Hepatocyte (in vitro differentiated cells): ENCODE data around the gene ATP9B. TPM values are rescaled to one million over a fixed set of nuclear protein-coding genes. Genes with fewer than 3 reads are reported as not detected.

Source experiments
- DNase-seq: peaks from one replicate; pipeline ENCODE4 v3.0.0-alpha.2; 2016; ENCODE audit warnings: low spot score
- H2AFZ ChIP-seq: fragments of 200-600 bp; sonication (generic); 2 replicates; pipeline ENCODE4 v1.6.0; 2016; ENCODE audit warnings: antibody characterized with exemption, mild to moderate bottlenecking
- H3K27ac ChIP-seq: fragments of 200-600 bp; sonication (generic); 2 replicates; pipeline ENCODE4 v1.5.1; 2016; ENCODE audit warnings: mild to moderate bottlenecking
- H3K27me3 ChIP-seq: fragments of 200-600 bp; sonication (generic); 2 replicates; pipeline ENCODE4 v1.6.1; 2016
- H3K36me3 ChIP-seq: fragments of 200-600 bp; sonication (generic); replicated peaks from 2 replicates; pipeline ENCODE4 v1.5.1; 2016; ENCODE audit warnings: low read depth; ENCODE audit not compliant: insufficient read depth
- H3K4me1 ChIP-seq: fragments of 200-600 bp; sonication (generic); 2 replicates; pipeline ENCODE4 v1.5.1; 2016; ENCODE audit warnings: mild to moderate bottlenecking, moderate library complexity; ENCODE audit not compliant: insufficient read depth
- H3K4me2 ChIP-seq: fragments of 200-600 bp; sonication (generic); 2 replicates; pipeline ENCODE4 v1.6.0; 2016
- H3K4me3 ChIP-seq: fragments of 200-600 bp; sonication (generic); 2 replicates; pipeline ENCODE4 v1.5.1; 2016; ENCODE audit warnings: mild to moderate bottlenecking
- H3K79me2 ChIP-seq: fragments of 200-600 bp; sonication (generic); 2 replicates; pipeline ENCODE4 v1.6.0; 2017; ENCODE audit warnings: mild to moderate bottlenecking
- H3K9me2 ChIP-seq: fragments of 200-600 bp; sonication (generic); replicated peaks from 2 replicates; pipeline ENCODE4 v1.6.0; 2017; ENCODE audit warnings: mild to moderate bottlenecking; ENCODE audit not compliant: insufficient read depth
- H3K9me3 ChIP-seq: fragments of 200-600 bp; sonication (generic); 2 replicates; pipeline ENCODE4 v1.5.1; 2016; ENCODE audit warnings: low read depth, mild to moderate bottlenecking
- H4K20me1 ChIP-seq: fragments of 200-600 bp; sonication (generic); 2 replicates; pipeline ENCODE4 v1.6.0; 2016; ENCODE audit warnings: mild to moderate bottlenecking; ENCODE audit not compliant: insufficient read depth, poor library complexity, severe bottlenecking
- EZH2 ChIP-seq: fragments of 200-600 bp; sonication (generic); IDR thresholded peaks from 2 replicates; pipeline ENCODE4 v1.6.1; 2016; ENCODE audit warnings: antibody characterized with exemption, mild to moderate bottlenecking, borderline replicate concordance
- EZH2phosphoT487 ChIP-seq: fragments of 200-600 bp; sonication (generic); IDR thresholded peaks from one replicate; pipeline ENCODE4 v1.6.1; 2018; ENCODE audit warnings: antibody characterized with exemption, mild to moderate bottlenecking, low read depth, moderate library complexity; ENCODE audit not compliant: unreplicated experiment, severe bottlenecking
- WGBS: methylation state at CpG from one replicate; pipeline ENCODE4 v1.1.6; 2016; ENCODE audit warnings: low lambda C conversion rate; ENCODE audit errors: missing lambda C conversion rate; 5-methylcytosine and 5-hydroxymethylcytosine counted together
- polyA plus RNA-seq: library from polyadenylated mRNA; unstranded; fragments of >200 nt; fragmentation: Nextera tagmentation; extraction: Ambion mirVana; gene quantifications from 2 replicates; pipeline ENCODE4 v1.2.1, GENCODE V29; 2016
- total RNA-seq: library from RNA; depleted of rRNA; stranded (reverse); fragments of >200 nt; gene quantifications from 2 replicates; pipeline ENCODE4 v1.2.3, GENCODE V29; 2014
- TF ChIP-seq, protein P1 (sequence below): fragments of 200-600 bp; sonication (generic); IDR thresholded peaks from 2 replicates; pipeline ENCODE4 v1.5.1; 2016; ENCODE audit warnings: antibody characterized with exemption, mild to moderate bottlenecking; ENCODE audit not compliant: poor library complexity

ATP9B gene
- total and polyA plus RNA-seq, 2 experiments from 2014 or later = 14.6 to 23.8 TPM

DNA sequence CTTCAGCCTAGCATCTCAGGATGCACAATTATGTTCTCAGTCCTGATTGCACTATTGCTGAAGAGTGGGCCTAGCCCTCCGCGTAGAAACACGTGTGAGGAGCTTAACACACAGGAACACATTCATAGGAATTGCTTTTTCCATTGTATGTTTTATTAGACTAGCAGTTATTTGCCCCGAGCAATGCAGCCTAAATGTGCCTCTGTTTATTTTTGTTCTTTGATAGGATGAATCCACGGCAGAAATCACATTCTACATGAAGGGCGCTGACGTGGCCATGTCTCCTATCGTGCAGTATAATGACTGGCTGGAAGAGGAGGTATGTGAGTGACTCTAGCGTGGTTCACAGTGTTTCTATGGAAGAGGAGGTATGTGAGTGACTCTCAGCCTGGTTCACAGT is 260.6 kb downstream of the ATP9B start:
- WGBS = 80% methylated on average over 9 of the region's 9 CpGs
- no peaks in the 10 kb centered on the region for H3K36me3 ChIP-seq
- no peaks in the 10 kb centered on the region for H3K4me1 ChIP-seq
- no peaks in the 10 kb centered on the region for H3K9me3 ChIP-seq
- TF ChIP-seq EZH2 (no peak), EZH2phosphoT487 (no peak)
- TF ChIP-seq, protein P1, sequence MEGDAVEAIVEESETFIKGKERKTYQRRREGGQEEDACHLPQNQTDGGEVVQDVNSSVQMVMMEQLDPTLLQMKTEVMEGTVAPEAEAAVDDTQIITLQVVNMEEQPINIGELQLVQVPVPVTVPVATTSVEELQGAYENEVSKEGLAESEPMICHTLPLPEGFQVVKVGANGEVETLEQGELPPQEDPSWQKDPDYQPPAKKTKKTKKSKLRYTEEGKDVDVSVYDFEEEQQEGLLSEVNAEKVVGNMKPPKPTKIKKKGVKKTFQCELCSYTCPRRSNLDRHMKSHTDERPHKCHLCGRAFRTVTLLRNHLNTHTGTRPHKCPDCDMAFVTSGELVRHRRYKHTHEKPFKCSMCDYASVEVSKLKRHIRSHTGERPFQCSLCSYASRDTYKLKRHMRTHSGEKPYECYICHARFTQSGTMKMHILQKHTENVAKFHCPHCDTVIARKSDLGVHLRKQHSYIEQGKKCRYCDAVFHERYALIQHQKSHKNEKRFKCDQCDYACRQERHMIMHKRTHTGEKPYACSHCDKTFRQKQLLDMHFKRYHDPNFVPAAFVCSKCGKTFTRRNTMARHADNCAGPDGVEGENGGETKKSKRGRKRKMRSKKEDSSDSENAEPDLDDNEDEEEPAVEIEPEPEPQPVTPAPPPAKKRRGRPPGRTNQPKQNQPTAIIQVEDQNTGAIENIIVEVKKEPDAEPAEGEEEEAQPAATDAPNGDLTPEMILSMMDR = no peak
- DNase-seq = no peak
- H4K20me1 ChIP-seq = no peaks in the 10 kb centered on the region
- no peaks in the 10 kb centered on the region for H3K79me2 ChIP-seq
- no peak overlapping the region for H3K4me2 ChIP-seq
- H3K27me3 ChIP-seq = no peaks in the 10 kb centered on the region
- no peaks in the 10 kb centered on the region for H3K9me2 ChIP-seq
- H3K27ac ChIP-seq = no peak overlapping the region
- no peak overlapping the region for H3K4me3 ChIP-seq
- no peak overlapping the region for H2AFZ ChIP-seq

DNA sequence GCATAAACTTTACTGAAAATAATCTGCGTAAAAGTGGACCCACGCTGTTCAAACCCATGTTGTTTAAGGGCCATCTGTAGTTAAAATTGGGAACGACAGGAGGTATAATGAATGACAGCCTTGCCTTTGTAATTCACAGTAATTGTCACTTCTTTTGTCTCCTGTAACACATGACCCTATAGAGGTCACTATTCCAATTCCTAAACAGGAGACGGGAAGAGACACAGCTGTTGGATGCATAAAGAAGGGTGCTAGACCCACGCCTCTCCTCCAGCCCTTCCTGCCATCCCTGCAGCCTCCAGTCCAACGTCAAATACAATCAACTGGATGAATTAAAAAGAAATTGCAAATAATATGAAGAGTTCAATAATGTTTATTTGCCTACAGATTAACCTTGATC is 263.5 kb downstream of the ATP9B start:
- Histone ChIP-seq H3K9me3 (no peaks in the 10 kb centered on the region), H3K27ac (no peak overlapping the region), H3K4me1 (no peaks in the 10 kb centered on the region), H2AFZ (no peak overlapping the region), H4K20me1 (no peaks in the 10 kb centered on the region), H3K9me2 (no peaks in the 10 kb centered on the region), H3K36me3 (no peaks in the 10 kb centered on the region), H3K79me2 (no peaks in the 10 kb centered on the region), H3K4me2 (no peak overlapping the region), H3K4me3 (no peak overlapping the region), H3K27me3 (no peaks in the 10 kb centered on the region)
- no peak for DNase-seq
- no peak for TF ChIP-seq EZH2
- TF ChIP-seq, protein P1 = no peak
- TF ChIP-seq EZH2phosphoT487 = no peak
- 85% methylated on average over 6 of the region's 6 CpGs for WGBS

DNA sequence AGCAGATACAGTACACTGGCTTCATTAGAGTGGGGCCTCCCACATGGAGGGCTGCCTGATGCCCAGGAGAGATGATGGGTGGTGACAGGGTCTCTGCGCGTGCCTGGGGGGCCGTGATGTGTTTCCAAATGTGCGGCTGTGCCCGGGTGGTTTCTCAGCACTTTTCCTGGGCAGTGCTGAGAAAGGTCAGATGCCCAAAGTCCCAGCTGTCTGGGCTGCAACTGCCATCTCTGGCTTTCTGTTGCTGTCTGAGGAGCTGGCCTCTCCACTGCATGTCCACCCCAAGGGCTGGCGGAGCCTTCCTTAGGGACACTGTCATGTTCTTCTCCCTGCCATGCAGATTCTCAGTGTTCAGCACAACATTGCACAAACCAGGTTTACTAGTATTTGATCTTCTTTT is 263.9 kb downstream of the ATP9B start:
- Histone ChIP-seq H3K9me3 (no peaks in the 10 kb centered on the region), H3K36me3 (no peaks in the 10 kb centered on the region), H3K4me1 (no peaks in the 10 kb centered on the region), H3K4me2 (no peak overlapping the region), H3K79me2 (no peaks in the 10 kb centered on the region), H3K27ac (no peak overlapping the region), H3K9me2 (no peaks in the 10 kb centered on the region), H3K4me3 (no peak overlapping the region), H2AFZ (no peak overlapping the region), H3K27me3 (no peaks in the 10 kb centered on the region), H4K20me1 (no peaks in the 10 kb centered on the region)
- no peak for TF ChIP-seq EZH2
- TF ChIP-seq, protein P1 = no peak
- no peak for TF ChIP-seq EZH2phosphoT487
- 96% methylated on average over 6 of the region's 6 CpGs for WGBS
- DNase-seq = no peak
